Measurements from ENCODE around the gene TRAF4. TPM values are rescaled to one million over a fixed set of nuclear protein-coding genes. Genes with fewer than 3 reads are reported as not detected.
A peak's percentile ranks its signal among the peaks of the same experiment; 100 is the strongest.

TRAF4 gene
- polyA plus RNA-seq, 1 donor (not counting 4 experiments of a cell fraction or from before 2014, with no cell fraction given) = 57.3 TPM

DNA sequence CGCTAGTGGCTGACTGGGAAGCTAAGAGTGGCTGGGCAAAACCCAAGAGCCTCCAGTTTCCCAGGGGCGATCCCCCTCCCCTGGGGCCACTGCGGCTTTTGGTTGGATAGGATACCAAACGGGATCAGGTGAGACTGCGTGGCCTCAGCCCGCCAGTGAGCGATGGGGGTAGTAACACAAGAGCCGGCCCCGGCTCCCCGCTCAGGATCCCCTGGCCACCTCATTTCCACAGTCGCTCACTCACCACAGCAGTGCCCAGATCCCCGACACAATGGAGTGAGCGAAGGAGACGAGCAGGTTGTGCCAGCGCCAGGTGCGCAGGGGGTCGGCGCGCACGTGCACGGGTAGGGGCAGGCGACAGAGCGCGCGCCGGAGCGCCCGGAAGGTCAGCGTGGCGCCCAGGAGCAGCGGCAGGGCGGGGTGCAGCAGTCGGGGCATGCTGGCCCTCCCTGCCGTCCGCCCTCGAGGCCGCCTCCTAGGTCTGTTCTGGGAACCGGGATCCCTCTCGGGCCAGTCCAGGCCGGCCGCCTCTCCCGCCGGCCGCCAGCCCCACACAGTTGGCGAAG is 18.1 kb upstream of the TRAF4 start:
- dilution Hi-C loops (cut with MboI; ENCODE audit: extremely low pct_ligation_motif_present, low sequenced_read_pairs) = no loop called here
- Histone ChIP-seq H3K36me3 (ENCODE audit: control insufficient read depth in 2 of 2, extremely low read depth in 1 of 2, insufficient read depth in 2 of 2, low read length in 2 of 2) (peaks cover 20 to 38% of the 10 kb centered on the region in 2 experiments), H3K9me3 (ENCODE audit: control insufficient read depth, low read depth, low read length) (no peaks in the 10 kb centered on the region), H3K4me1 (ENCODE audit: control insufficient read depth, extremely low read depth, insufficient read depth, low read length) (peaks cover 53% of the 10 kb centered on the region), H3K4me3 (ENCODE audit: control insufficient read depth in 2 of 3, extremely low read depth in 1 of 3, insufficient read depth in 2 of 3, low read depth in 1 of 3, low read length in 3 of 3) (peak overlapping the region; percentile 61 to 68 (median 62)), H2AFZ (ENCODE audit: control insufficient read depth, low read length) (no peak overlapping the region), H3K9me1 (ENCODE audit: control insufficient read depth, extremely low read depth, insufficient read depth, low read length) (no peaks in the 10 kb centered on the region), H3K4me2 (ENCODE audit: control insufficient read depth, extremely low read depth, insufficient read depth, low read depth, low read length) (peak overlapping the region; percentile 85), H3K27ac (ENCODE audit: control insufficient read depth, insufficient read depth, low read length) (peak overlapping the region; percentile 82), H3K79me2 (ENCODE audit: control insufficient read depth, insufficient read depth, low read length) (peaks cover 27% of the 10 kb centered on the region), H3K27me3 (ENCODE audit: control insufficient read depth, extremely low read depth, insufficient read depth, low read length) (no peaks in the 10 kb centered on the region), H4K20me1 (ENCODE audit: control insufficient read depth, extremely low read depth, insufficient read depth, low read length) (peaks cover 26% of the 10 kb centered on the region), H3K9ac (ENCODE audit: control insufficient read depth, extremely low read depth, insufficient read depth, low read length) (peak overlapping the region; percentile 98)
- FAIRE-seq (no peak), DNase-seq (ENCODE audit: low read depth, low spot score) (no peak)
- no peak for TF ChIP-seq EZH2 (IDR thresholded peaks at IDR 0.05; ENCODE audit: low read length)
- TF ChIP-seq, protein P1, sequence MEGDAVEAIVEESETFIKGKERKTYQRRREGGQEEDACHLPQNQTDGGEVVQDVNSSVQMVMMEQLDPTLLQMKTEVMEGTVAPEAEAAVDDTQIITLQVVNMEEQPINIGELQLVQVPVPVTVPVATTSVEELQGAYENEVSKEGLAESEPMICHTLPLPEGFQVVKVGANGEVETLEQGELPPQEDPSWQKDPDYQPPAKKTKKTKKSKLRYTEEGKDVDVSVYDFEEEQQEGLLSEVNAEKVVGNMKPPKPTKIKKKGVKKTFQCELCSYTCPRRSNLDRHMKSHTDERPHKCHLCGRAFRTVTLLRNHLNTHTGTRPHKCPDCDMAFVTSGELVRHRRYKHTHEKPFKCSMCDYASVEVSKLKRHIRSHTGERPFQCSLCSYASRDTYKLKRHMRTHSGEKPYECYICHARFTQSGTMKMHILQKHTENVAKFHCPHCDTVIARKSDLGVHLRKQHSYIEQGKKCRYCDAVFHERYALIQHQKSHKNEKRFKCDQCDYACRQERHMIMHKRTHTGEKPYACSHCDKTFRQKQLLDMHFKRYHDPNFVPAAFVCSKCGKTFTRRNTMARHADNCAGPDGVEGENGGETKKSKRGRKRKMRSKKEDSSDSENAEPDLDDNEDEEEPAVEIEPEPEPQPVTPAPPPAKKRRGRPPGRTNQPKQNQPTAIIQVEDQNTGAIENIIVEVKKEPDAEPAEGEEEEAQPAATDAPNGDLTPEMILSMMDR (optimal IDR thresholded peaks at IDR 0.05 in 1 of 3, IDR thresholded peaks at IDR 0.05 in 1 of 3, conservative IDR thresholded peaks at IDR 0.05 in 1 of 3; ENCODE audit: extremely low read depth in 1 of 3, insufficient read depth in 2 of 3, low read length in 3 of 3) = peak in 1 of 3 experiments; percentile 0

DNA sequence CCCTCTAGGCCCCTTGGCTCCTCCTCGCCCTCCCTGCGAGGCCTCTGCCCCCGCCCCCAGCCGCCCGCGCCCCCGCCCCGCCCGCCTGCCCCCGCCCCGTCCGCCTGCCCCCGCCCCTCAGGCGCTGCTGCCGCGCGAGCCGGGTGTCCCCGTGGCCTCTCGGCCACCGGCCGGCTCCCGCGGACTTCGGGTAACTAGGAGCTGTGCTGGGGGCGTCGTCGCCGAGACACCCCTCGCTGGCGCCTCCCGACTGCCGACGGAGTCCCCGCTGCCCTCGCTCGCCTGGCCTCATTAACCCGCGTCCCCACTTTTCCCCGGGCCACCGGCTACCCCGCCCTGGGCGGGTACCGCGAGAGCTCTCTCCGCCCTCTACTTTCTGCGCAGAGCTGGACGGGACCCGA is 17.6 kb upstream of the TRAF4 start, which contains the start of gene TLCD1:
TLCD1 (minus strand) TSS at position 8 of the 401 bp plus-strand sequence. CDS start 136 bp downstream, outside the sequence.
- Histone ChIP-seq H3K4me1 (ENCODE audit: control insufficient read depth, extremely low read depth, insufficient read depth, low read length) (peaks cover 51% of the 10 kb centered on the region), H3K27ac (ENCODE audit: control insufficient read depth, insufficient read depth, low read length) (peak within 1 kb of the TSS; percentile 99), H3K36me3 (ENCODE audit: control insufficient read depth in 2 of 2, extremely low read depth in 1 of 2, insufficient read depth in 2 of 2, low read length in 2 of 2) (peaks cover 18 to 34% of the 10 kb centered on the region in 2 experiments), H2AFZ (ENCODE audit: control insufficient read depth, low read length) (peak within 1 kb of the TSS; percentile 74), H3K9ac (ENCODE audit: control insufficient read depth, extremely low read depth, insufficient read depth, low read length) (peak within 1 kb of the TSS; percentile 98), H3K4me3 (ENCODE audit: control insufficient read depth in 2 of 3, extremely low read depth in 1 of 3, insufficient read depth in 2 of 3, low read depth in 1 of 3, low read length in 3 of 3) (peak within 1 kb of the TSS; percentile 61 to 87 (median 78)), H3K9me1 (ENCODE audit: control insufficient read depth, extremely low read depth, insufficient read depth, low read length) (no peaks in the 10 kb centered on the region), H3K9me3 (ENCODE audit: control insufficient read depth, low read depth, low read length) (no peaks in the 10 kb centered on the region), H3K4me2 (ENCODE audit: control insufficient read depth, extremely low read depth, insufficient read depth, low read depth, low read length) (peak within 1 kb of the TSS; percentile 91), H4K20me1 (ENCODE audit: control insufficient read depth, extremely low read depth, insufficient read depth, low read length) (peaks cover 26% of the 10 kb centered on the region), H3K79me2 (ENCODE audit: control insufficient read depth, insufficient read depth, low read length) (peaks cover 22% of the 10 kb centered on the region), H3K27me3 (ENCODE audit: control insufficient read depth, extremely low read depth, insufficient read depth, low read length) (no peaks in the 10 kb centered on the region)
- no peak for TF ChIP-seq EZH2 (IDR thresholded peaks at IDR 0.05; ENCODE audit: low read length)
- TF ChIP-seq, protein P1 (optimal IDR thresholded peaks at IDR 0.05 in 1 of 3, IDR thresholded peaks at IDR 0.05 in 1 of 3, conservative IDR thresholded peaks at IDR 0.05 in 1 of 3; ENCODE audit: extremely low read depth in 1 of 3, insufficient read depth in 2 of 3, low read length in 3 of 3) = no peak
- no peak for DNase-seq (ENCODE audit: low read depth, low spot score)
- no peak for FAIRE-seq
- dilution Hi-C loops (cut with MboI; ENCODE audit: extremely low pct_ligation_motif_present, low sequenced_read_pairs) = no loop called here
